ENCODE data around the gene CYP2A13. TPM values are rescaled to one million over a fixed set of nuclear protein-coding genes. Genes with fewer than 3 reads are reported as not detected.
"Not testable (repeated sequence)": the region's sequence is repeated elsewhere in the genome, so short reads cannot be mapped to it uniquely, and the experiment has no call there.

Gene CYP2A13
- total RNA-seq, 1 experiment from 2014 or later: not detected

- not testable (repeated sequence) for DNase-seq (ENCODE audit: low spot score)
Observed at GRCh38 chr19:41120929-41121911, 33.0 kb downstream of the CYP2A13 start.

DNA sequence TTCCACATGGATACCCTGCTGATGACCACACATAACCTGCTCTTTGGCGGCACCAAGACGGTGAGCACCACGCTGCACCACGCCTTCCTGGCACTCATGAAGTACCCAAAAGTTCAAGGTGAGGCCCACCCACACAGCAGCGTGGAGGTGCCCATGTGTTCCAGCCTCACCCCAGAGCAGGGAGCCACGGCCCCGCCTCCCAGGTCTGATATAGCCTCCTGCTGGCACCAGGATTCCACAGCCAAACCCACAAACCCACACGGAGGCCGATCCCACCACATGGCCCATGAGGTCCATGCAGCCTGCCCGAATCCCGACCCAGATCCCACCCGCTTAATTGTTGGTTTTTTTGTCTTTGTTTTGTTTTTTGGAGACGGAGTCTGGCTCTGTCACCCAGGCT lies 34.6 kb downstream of the CYP2A13 start:
- DNase-seq (ENCODE audit: low spot score): not testable (repeated sequence)

DNA sequence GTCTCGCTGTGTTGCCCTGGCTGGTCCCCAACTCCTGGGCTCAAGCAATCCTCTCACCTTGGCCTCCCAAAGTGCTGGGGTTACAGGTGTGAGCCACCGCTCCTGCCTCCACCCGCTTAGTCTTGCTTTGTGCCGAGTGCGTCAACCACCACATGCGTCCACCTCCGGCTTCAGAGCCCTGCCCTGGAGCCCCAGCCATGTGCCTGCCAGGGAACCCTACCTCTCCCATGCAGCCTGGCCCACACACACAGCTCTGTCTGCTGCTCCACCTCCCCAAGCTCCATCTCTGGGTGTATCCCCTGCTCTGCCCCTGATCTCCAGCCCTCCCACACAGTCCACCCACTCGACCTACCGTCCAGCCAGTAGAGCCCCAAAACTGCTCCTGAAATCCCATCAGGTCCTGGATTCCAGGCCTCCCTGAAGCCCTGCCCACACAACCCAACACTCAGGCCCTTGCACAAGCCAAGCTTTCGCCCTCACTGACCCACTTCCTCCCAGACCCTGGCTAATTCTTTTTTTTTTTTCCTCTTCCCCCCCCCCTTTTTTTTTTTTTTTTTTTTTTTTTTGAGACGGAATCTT lies 35.6 kb downstream of the CYP2A13 start:
- DNase-seq (ENCODE audit: low spot score): no peak

DNA sequence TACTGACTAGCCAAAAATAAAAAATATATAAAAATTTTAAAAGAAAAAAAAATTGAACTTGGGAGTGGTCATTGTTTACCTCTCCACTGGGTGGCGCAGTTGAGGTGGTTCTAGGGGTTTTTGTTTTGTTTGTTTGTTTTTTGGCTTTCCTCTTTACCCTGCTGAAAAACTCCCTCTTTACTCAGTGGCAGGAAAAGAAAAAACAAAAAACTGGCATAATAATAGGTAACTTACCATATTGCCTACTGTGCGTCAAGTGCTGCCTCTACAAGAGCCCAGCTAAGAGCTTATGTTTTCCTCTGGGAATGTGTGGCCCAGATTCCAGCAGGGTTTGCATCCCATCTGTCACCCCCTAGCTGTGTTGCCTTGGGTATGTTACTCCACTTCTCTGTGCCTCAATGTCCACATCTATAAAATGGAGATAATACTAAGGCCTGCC lies 38.5 kb downstream of the CYP2A13 start:
- not testable (repeated sequence) for DNase-seq (ENCODE audit: low spot score)

DNA sequence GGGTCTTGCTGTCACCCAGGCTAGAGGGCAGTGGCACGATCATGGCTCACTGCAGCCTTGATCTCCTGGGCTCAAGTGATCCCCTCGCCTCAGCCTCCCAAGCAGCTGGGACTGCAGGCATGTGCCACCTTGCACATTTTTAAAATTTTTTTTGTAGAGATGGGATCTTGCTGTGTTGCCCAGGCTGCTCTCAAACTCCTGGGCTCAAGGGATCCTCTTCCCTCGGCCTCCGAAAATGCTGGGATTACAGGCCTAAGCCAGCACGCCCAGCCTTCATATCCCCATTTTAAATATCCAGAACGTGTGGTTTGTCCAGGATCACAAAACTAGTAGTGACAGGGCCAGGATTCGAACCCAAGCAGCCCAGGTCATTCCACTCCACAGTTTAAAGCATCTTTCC lies 39.1 kb downstream of the CYP2A13 start:
- DNase-seq (ENCODE audit: low spot score): not testable (repeated sequence)

GRCh38 chr19:41127801-41128300 lies 39.6 kb downstream of the CYP2A13 start:
- peak; percentile 84 for DNase-seq (ENCODE audit: low spot score)

GRCh38 chr19:41128692-41129091 lies 40.4 kb downstream of the CYP2A13 start:
- no peak for DNase-seq (ENCODE audit: low spot score)

DNA sequence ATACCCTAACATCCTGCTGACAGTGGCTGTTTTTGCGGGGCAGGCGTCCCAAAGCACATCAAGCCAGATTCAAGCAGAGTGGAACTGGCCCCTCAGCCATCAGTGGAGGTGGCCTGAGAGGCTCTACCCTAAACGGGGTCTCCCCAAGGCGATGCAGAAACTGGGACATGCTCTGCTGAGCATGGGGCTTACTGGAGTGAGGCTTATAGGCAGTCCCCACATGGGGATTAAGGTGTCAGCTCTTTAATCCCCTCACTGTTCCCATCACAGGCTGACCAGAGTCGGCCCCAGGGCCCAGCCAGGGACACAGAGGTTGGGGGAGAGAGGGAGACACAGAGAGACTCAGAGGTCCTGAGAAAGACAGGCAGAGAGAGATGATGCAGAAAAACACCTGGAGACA lies 42.9 kb downstream of the CYP2A13 start:
- no peak for DNase-seq (ENCODE audit: low spot score)

- no peak for DNase-seq (ENCODE audit: low spot score)
Observed at GRCh38 chr19:41133260-41133659, 45.0 kb downstream of the CYP2A13 start.

DNA sequence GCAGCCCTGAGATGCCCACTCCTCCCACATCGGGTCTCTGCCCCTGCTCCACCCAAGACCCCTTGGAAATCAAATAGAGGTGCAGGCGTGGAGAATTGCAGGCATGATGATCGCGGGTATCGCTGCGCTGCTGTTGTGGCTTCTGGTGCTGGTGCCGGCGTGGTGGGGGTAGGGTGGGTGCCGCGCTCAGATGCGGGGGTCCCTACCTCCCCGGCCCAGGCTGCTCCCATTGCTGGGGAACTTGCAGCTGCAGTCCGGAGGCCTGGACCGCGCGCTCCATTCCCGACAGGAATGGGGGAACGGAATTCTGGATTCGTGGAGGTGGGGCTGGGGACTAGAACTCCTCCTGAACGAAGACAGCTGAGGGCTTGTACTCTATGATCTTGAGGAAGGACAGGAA lies 46.4 kb downstream of the CYP2A13 start:
- DNase-seq (ENCODE audit: low spot score): no peak

DNA sequence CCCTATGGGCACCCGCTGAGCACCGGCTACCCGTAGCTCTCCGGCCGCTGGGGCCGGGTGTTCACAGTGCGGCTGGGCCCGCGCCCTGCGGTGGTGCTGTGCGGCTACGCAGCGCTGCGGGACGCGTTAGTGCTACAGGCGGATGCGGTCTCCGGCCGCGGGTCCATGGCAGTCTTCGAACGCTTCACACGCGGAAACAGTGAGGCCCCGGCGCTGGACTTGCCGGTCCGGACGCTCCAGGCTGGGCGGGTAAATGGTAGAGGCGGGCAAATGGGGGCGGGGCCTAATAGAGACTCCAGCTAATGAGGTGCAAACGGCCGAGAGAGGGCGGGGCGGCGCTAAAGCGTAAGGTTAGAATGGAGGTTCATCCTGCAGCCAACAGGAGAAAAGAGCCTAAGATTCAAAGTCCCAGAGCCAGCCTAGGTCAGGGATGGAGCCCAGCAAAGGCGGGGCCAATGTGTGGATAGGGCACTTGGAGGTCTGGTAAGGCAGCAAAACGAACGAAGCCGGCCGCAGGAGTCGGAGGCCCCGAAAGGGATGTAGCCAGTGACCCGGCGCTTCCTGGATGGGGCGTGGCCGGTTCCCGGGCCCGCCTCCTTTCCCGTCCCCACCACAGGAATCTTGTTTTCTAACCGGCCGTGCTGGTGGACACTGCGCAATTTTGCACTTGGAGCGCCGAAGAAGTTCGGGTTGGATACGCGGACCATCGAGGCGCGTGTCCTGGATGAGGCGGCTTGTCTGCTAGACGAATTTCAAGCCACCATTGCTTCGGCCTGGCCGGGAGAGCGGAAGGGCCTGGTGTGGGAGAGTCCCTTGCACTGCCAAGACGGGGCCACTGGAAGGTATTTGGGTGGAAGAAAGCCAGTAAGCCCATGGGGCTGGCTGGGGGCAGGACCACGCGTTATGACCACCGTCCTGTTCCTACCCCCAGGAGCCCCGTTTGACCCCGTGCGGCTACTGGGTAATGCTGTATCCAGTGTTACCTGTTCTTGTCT lies 47.4 kb downstream of the CYP2A13 start:
- DNase-seq (ENCODE audit: low spot score): not testable (repeated sequence)

DNA sequence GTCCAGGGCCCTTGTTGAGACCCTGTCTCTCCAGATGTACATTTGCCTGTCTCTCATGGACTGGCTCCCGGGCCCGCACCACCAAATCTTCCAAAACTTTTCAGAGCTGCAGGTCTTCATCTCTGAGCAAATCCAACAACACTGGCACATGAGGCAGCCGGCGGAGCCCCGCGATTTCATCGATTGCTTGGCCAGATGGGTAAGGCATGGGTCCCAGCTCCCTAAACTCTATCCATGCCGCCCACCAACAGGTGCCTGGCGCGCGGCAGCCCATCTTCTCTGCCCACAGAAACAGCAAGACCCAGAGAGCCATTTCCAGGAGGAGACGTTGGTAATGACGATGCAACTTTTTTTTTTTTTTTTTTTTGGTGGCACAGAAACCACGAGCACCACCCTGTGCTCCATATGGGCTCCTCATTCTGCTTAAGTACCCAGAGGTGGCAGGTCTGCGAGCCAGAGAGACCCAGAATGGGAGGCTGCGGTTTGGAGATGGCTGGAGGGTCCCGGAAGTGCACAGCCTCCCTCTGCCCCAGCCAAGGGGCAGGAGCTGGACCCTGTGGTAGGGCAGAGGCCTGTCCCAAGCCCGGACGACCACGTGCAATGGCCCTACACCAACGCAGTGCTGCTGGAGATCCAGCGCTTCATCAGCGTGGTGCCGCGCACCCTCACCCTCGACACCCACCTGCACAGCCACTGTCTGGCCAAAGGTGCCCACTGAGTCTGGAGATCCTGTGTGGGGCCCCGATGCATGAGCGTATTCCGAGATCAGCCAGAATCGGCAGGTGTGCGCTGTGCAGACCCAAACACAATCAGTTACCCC lies 48.6 kb downstream of the CYP2A13 start:
- no peak for DNase-seq (ENCODE audit: low spot score)

DNA sequence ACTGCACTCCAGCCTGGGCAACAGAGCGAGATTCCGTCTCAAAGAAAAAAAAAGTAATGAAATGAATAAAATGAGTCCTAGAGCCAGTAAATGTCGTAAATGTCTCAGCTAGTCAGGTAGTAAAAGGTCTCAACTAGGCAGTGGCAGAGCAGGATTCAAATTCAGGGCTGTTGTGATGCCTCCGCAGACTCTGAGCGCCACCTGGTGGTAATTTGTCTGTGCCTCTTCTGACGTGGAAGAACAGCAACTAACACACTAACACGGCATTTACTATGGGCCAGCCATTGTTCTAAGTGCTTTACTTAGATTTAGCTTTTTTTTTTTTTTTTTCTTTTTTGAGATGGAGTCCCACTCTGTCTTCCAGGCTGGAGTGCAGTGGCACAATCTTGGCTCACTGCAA lies 56.2 kb downstream of the CYP2A13 start:
- peak; percentile 72 for DNase-seq (ENCODE audit: low spot score)

Other genes with a start within 250 kb of the CYP2A13 start
- not detected in 2 replicates for gene CYP2A6, start 238.0 kb upstream of the CYP2A13 start, total RNA-seq (2014; rRNA removed; shearing (Covaris generic))
- not detected in 2 replicates for gene CYP2A7, start 206.2 kb upstream of the CYP2A13 start, total RNA-seq (2014; rRNA removed; shearing (Covaris generic))
- not detected in 2 replicates for gene CYP2B6, start 97.2 kb upstream of the CYP2A13 start, total RNA-seq (2014; rRNA removed; shearing (Covaris generic))
- gene CYP2F1, start 26.0 kb downstream of the CYP2A13 start, total RNA-seq (2014; rRNA removed; shearing (Covaris generic)): not detected in 2 replicates
- gene CYP2S1, start 104.8 kb downstream of the CYP2A13 start, total RNA-seq (2014; rRNA removed; shearing (Covaris generic)): 3.0 and 4.1 TPM in 2 replicates
- 97.8 and 105 TPM in 2 replicates for gene AXL, start 130.8 kb downstream of the CYP2A13 start, total RNA-seq (2014; rRNA removed; shearing (Covaris generic))
- 70.9 and 82.4 TPM in 2 replicates for gene HNRNPUL1, start 175.9 kb downstream of the CYP2A13 start, total RNA-seq (2014; rRNA removed; shearing (Covaris generic))
- gene CCDC97, start 221.7 kb downstream of the CYP2A13 start, total RNA-seq (2014; rRNA removed; shearing (Covaris generic)): 4.6 and 7.8 TPM in 2 replicates